ENCODE results near the gene BDNF.

Gene BDNF

GRCh38 chr11:27722117-27722952, 22.1 kb upstream of the BDNF start:
- Histone ChIP-seq H3K4me3 (peak overlapping the region; percentile 56), H3K27ac (no peak overlapping the region)
- TF ChIP-seq CTCF (IDR thresholded peaks at IDR 0.05) = no peak
- no peak for DNase-seq (ENCODE audit: low spot score)

- no peak overlapping the region for H3K27ac ChIP-seq
- DNase-seq (ENCODE audit: low spot score) = no peak
- no peak for TF ChIP-seq CTCF (IDR thresholded peaks at IDR 0.05)
- peak overlapping the region; percentile 56 for H3K4me3 ChIP-seq
Measured at GRCh38 chr11:27721264-27722116, 21.2 kb upstream of the BDNF start.

- TF ChIP-seq CTCF (IDR thresholded peaks at IDR 0.05) = no peak
- no peak for DNase-seq (ENCODE audit: low spot score)
- no peak overlapping the region for H3K27ac ChIP-seq
- H3K4me3 ChIP-seq = peak overlapping the region; percentile 30
Measured at GRCh38 chr11:27720277-27720830, 20.1 kb upstream of the BDNF start.

GRCh38 chr11:27719546-27719925, 19.3 kb upstream of the BDNF start:
- H3K27ac ChIP-seq = no peak overlapping the region
- no peak for DNase-seq (ENCODE audit: low spot score)
- peak overlapping the region; percentile 72 for H3K4me3 ChIP-seq
- no peak for TF ChIP-seq CTCF (IDR thresholded peaks at IDR 0.05)

GRCh38 chr11:27718863-27719545, 18.7 kb upstream of the BDNF start:
- no peak for DNase-seq (ENCODE audit: low spot score)
- Histone ChIP-seq H3K27ac (no peak overlapping the region), H3K4me3 (peak overlapping the region; percentile 72)
- TF ChIP-seq CTCF (IDR thresholded peaks at IDR 0.05) = no peak

GRCh38 chr11:27718346-27718862, 18.1 kb upstream of the BDNF start:
- no peak overlapping the region for H3K27ac ChIP-seq
- no peak for DNase-seq (ENCODE audit: low spot score)
- no peak for TF ChIP-seq CTCF (IDR thresholded peaks at IDR 0.05)
- H3K4me3 ChIP-seq = peak overlapping the region; percentile 72

Measured in coronary artery (tissue), 2 donors.